GM23338 (cell line): Measurements from ENCODE around the gene ZC3H12C. TPM values are rescaled to one million over a fixed set of nuclear protein-coding genes. Genes with fewer than 3 reads are reported as not detected.

ENCODE experiments used
- ATAC-seq: fragments of 200-7000 bp; cut with Tn5 transposase; 3 replicates; pipeline ENCODE4 v1.9.1; 2020
- DNase-seq: peaks from one replicate; pipeline ENCODE4 v3.0.0-alpha.2; 2015; ENCODE audit warnings: low spot score
- H2AFZ ChIP-seq: fragments of 200-600 bp; sonication (generic); 2 replicates; pipeline ENCODE4 v1.8.0; 2016; ENCODE audit warnings: antibody characterized with exemption, mild to moderate bottlenecking, moderate library complexity
- H3F3A ChIP-seq: fragments of 200-600 bp; sonication (generic); replicated peaks from 2 replicates; pipeline ENCODE4 v1.8.0; 2017; ENCODE audit warnings: antibody characterized with exemption, mixed run types, low read depth
- H3K27ac ChIP-seq: fragments of 200-600 bp; sonication (generic); 2 replicates; pipeline ENCODE4 v1.6.1; 2016; ENCODE audit warnings: low read depth
- H3K27me3 ChIP-seq: fragments of 200-600 bp; sonication (generic); 2 replicates; pipeline ENCODE4 v1.8.0; 2016; ENCODE audit warnings: mild to moderate bottlenecking, mixed run types, moderate library complexity; ENCODE audit not compliant: insufficient read depth
- H3K36me3 ChIP-seq: fragments of 200-600 bp; sonication (generic); 2 replicates; pipeline ENCODE4 v1.8.0; 2016; ENCODE audit warnings: mild to moderate bottlenecking; ENCODE audit not compliant: insufficient read depth
- H3K4me1 ChIP-seq: fragments of 200-600 bp; sonication (generic); 2 replicates; pipeline ENCODE4 v1.8.0; 2016; ENCODE audit warnings: mild to moderate bottlenecking, moderate library complexity; ENCODE audit not compliant: insufficient read depth
- H3K4me2 ChIP-seq: fragments of 200-600 bp; sonication (generic); 2 replicates; pipeline ENCODE4 v1.7.1; 2017; ENCODE audit warnings: mixed run types
- H3K4me3 ChIP-seq: fragments of 200-600 bp; sonication (generic); 2 replicates; pipeline ENCODE4 v1.6.1; 2016; ENCODE audit warnings: mixed run types
- H3K79me2 ChIP-seq: fragments of 200-600 bp; sonication (generic); replicated peaks from 2 replicates; pipeline ENCODE4 v1.8.0; 2017; ENCODE audit warnings: mild to moderate bottlenecking; ENCODE audit not compliant: insufficient read depth
- H3K9me2 ChIP-seq: fragments of 200-600 bp; sonication (generic); 2 replicates; pipeline ENCODE4 v1.8.0; 2017; ENCODE audit not compliant: insufficient read depth
- H4K20me1 ChIP-seq: fragments of 200-600 bp; sonication (generic); replicated peaks from 2 replicates; pipeline ENCODE4 v1.8.0; 2017; ENCODE audit warnings: mild to moderate bottlenecking; ENCODE audit not compliant: insufficient read depth
- H3K27ac Mint-ChIP-seq: 2 replicates; pipeline ENCODE4 v1.8.0; 2020; ENCODE audit warnings: inconsistent platforms, mild to moderate bottlenecking, moderate library complexity, mixed read lengths
- H3K27me3 Mint-ChIP-seq: 3 replicates; pipeline ENCODE4 v1.8.0; 2022; ENCODE audit warnings: low read depth, mild to moderate bottlenecking, moderate library complexity, mixed read lengths, inconsistent platforms; ENCODE audit not compliant: insufficient read depth, poor library complexity
- H3K36me3 Mint-ChIP-seq: 3 replicates; pipeline ENCODE4 v1.8.0; 2021; ENCODE audit warnings: low read depth, mild to moderate bottlenecking, inconsistent platforms, moderate library complexity, mixed read lengths
- H3K4me1 Mint-ChIP-seq: 3 replicates; pipeline ENCODE4 v1.8.0; 2020; ENCODE audit warnings: mild to moderate bottlenecking, inconsistent platforms, mixed read lengths
- H3K4me3 Mint-ChIP-seq: 3 replicates; pipeline ENCODE4 v1.8.0; 2021; ENCODE audit warnings: moderate library complexity, mild to moderate bottlenecking, inconsistent platforms, mixed read lengths
- H3K9me3 Mint-ChIP-seq: 3 replicates; pipeline ENCODE4 v1.8.0; 2020; ENCODE audit warnings: moderate library complexity, mild to moderate bottlenecking, inconsistent platforms, mixed read lengths
- CREB1 ChIP-seq: fragments of 250-450 bp; sonication (Bioruptor Pico); IDR thresholded peaks from 2 replicates; pipeline ENCODE4 v1.5.0; 2020; ENCODE audit warnings: low read depth, mild to moderate bottlenecking, moderate library complexity
- ETS1 ChIP-seq: IDR thresholded peaks from 2 replicates; pipeline ENCODE4 v1.6.1; 2016; ENCODE audit warnings: antibody characterized with exemption
- EZH2 ChIP-seq: fragments of 200-600 bp; sonication (generic); IDR thresholded peaks from one replicate; pipeline ENCODE4 v1.8.0; 2017; ENCODE audit warnings: antibody characterized with exemption, mild to moderate bottlenecking, low read depth; ENCODE audit not compliant: unreplicated experiment
- EZH2phosphoT487 ChIP-seq: fragments of 200-600 bp; sonication (generic); IDR thresholded peaks from one replicate; pipeline ENCODE4 v1.8.1; 2018; ENCODE audit warnings: antibody characterized with exemption; ENCODE audit not compliant: unreplicated experiment
- JUNB ChIP-seq: IDR thresholded peaks from one replicate; pipeline ENCODE4 v1.6.1; 2016; ENCODE audit warnings: antibody characterized with exemption; ENCODE audit not compliant: unreplicated experiment
- NANOG ChIP-seq: IDR thresholded peaks from 2 replicates; pipeline ENCODE4 v1.6.1; 2016; ENCODE audit warnings: antibody characterized with exemption, borderline replicate concordance
- POLR2AphosphoS5 ChIP-seq: IDR thresholded peaks from 2 replicates; pipeline ENCODE4 v1.6.1; 2016; ENCODE audit warnings: antibody characterized with exemption, low read depth
- REST ChIP-seq: IDR thresholded peaks from one replicate; pipeline ENCODE4 v1.6.1; 2018; ENCODE audit warnings: antibody characterized with exemption; ENCODE audit not compliant: unreplicated experiment
- ZNF331 ChIP-seq: fragments of 250-450 bp; sonication (Bioruptor Pico); IDR thresholded peaks from 2 replicates; pipeline ENCODE4 v1.5.0; 2020; ENCODE audit warnings: low read depth, mild to moderate bottlenecking, moderate library complexity
- polyA plus RNA-seq: library from polyadenylated mRNA; unstranded; fragments of >200 nt; fragmentation: Nextera tagmentation; extraction: Ambion mirVana; gene quantifications from 2 replicates; pipeline ENCODE4 v1.2.1, GENCODE V29; 2016
- total RNA-seq: library from RNA; depleted of rRNA; stranded (reverse); fragments of >200 nt; shearing (Covaris generic); gene quantifications from 2 replicates; pipeline ENCODE4 v1.2.3, GENCODE V29; 2014

Gene ZC3H12C
- total and polyA plus RNA-seq, 2 experiments from 2014 or later = 0.55 to 2.4 TPM

- H3K79me2 ChIP-seq = no peaks in the 10 kb centered on the region
These were observed 48.8 kb upstream of the ZC3H12C start for GRCh38 chr11:110044226-110044968.

More at GRCh38 chr11:110044226-110044968, 48.8 kb upstream of the ZC3H12C start:
- no peak overlapping the region for H3K4me3 ChIP-seq
- no peak overlapping the region for H3K4me2 ChIP-seq
- Mint-ChIP-seq H3K27ac (no peak overlapping the region), H3K27me3 (no peaks in the 10 kb centered on the region), H3K4me1 (no peaks in the 10 kb centered on the region), H3K36me3 (no peaks in the 10 kb centered on the region), H3K9me3 (no peaks in the 10 kb centered on the region), H3K4me3 (no peak overlapping the region)
- ATAC-seq (no peak), DNase-seq (peak; percentile 14)
- TF ChIP-seq REST = no peak
- no peak for TF ChIP-seq EZH2
- TF ChIP-seq NANOG = no peak
- TF ChIP-seq JUNB = no peak
- no peak for TF ChIP-seq CREB1
- TF ChIP-seq ETS1 = no peak
- TF ChIP-seq POLR2AphosphoS5 = no peak
- TF ChIP-seq EZH2phosphoT487 = no peak
- TF ChIP-seq ZNF331 (CRISPR knock-in tag) = no peak
- no peaks in the 10 kb centered on the region for H3F3A ChIP-seq
- H2AFZ ChIP-seq = peak overlapping the region; percentile 91; the same call in 1 of the 2 replicates
- no peak overlapping the region for H3K27ac ChIP-seq
- H3K36me3 ChIP-seq = no peaks in the 10 kb centered on the region
- H3K9me2 ChIP-seq = no peaks in the 10 kb centered on the region
- no peaks in the 10 kb centered on the region for H4K20me1 ChIP-seq
- no peaks in the 10 kb centered on the region for H3K27me3 ChIP-seq
- H3K4me1 ChIP-seq = no peaks in the 10 kb centered on the region
